Psoas muscle (tissue), 8 donors: Measurements from ENCODE around the gene ZNF639. TPM values are rescaled to one million over a fixed set of nuclear protein-coding genes. Genes with fewer than 3 reads are reported as not detected.

Experiments
- ATAC-seq, 4 donors: fragments of 200-7000 bp; cut with Tn5 transposase; one replicate each; pipeline ENCODE4 v1.9.1; 2020; ENCODE audit warnings: moderate library complexity in 3 of 4, mild to moderate bottlenecking in 2 of 4
- DNase-seq, 2 donors: peaks; one replicate each; pipeline ENCODE4 v3.0.0-alpha.2; 2020
- H3K27ac ChIP-seq: fragments of 200-600 bp; one replicate; pipeline ENCODE4 v1.8.0; 2022
- H3K27me3 ChIP-seq, 3 donors: fragments of 200-600 bp in 1 of 3; one replicate each; pipeline versions ENCODE4 v1.6.1 to v1.8.0; 2013 to 2022; ENCODE audit warnings: low read length in 2 of 3, mild to moderate bottlenecking in 2 of 3, moderate library complexity in 1 of 3; ENCODE audit not compliant: insufficient read depth in 3 of 3
- H3K36me3 ChIP-seq, 2 donors: fragments of 200-600 bp in 1 of 2; one replicate each; pipeline versions ENCODE4 v1.6.1 to v1.8.0; 2013 to 2022; ENCODE audit warnings: low read depth in 1 of 2, mild to moderate bottlenecking in 1 of 2, moderate library complexity in 1 of 2; ENCODE audit not compliant: insufficient read depth in 1 of 2
- H3K4me1 ChIP-seq: fragments of 200-600 bp; one replicate; pipeline ENCODE4 v1.8.0; 2022
- H3K4me3 ChIP-seq: fragments of 200-600 bp; one replicate; pipeline ENCODE4 v1.8.0; 2022; ENCODE audit warnings: mild to moderate bottlenecking
- H3K9me3 ChIP-seq: fragments of 200-600 bp; one replicate; pipeline ENCODE4 v1.8.0; 2022
- CTCF ChIP-seq: fragments of 200-600 bp; IDR thresholded peaks from one replicate; pipeline ENCODE4 v1.8.0; 2022; ENCODE audit warnings: antibody characterized with exemption
- WGBS, 3 donors: extraction: QIAGEN DNeasy Blood & Tissue Kit; methylation state at CpG; one replicate each; pipeline versions ENCODE4 v1.1.6 to v1.1.7; 2013; 5-methylcytosine and 5-hydroxymethylcytosine counted together
- intact Hi-C, 2 donors: fragments of 100-400 bp; cut with DNase I; formaldehyde crosslinking; loops; one replicate each; pipeline versions ENCODE4 v1.11.0 to v1.14.2; 2022
- polyA plus RNA-seq, 3 donors: library from polyadenylated mRNA; stranded (reverse); fragments of 200-250 nt; gene quantifications; one replicate each; pipeline ENCODE4 v1.2.3, GENCODE V29; 2013
- total RNA-seq, 4 donors: library from RNA; stranded (reverse); fragmentation: NEBNext Ultra II Directional in 2 of 4; extraction: Animal tissue kit (Norgen Biotek cat#: 25700) in 2 of 4; gene quantifications; one replicate each; pipeline versions ENCODE4 v1.2.1 to v1.2.4, GENCODE V29; 2021 to 2023
- donor health status: healthy with polysubstance abuse.
- donor health status: DM: no; HTN: no; CAD: no; lungs with moderate emphysema.
- donor health status: Bipolar disorder and iron deficiency.
- donor health status: healthy.
- donor health status: DM: yes; HTN: yes; CAD: no.
- donor health status: DM: no; HTN: no; CAD: no.
- donor health status: DM: no; HTN: no; CAD: no.
- donor health status: DM: yes; HTN: yes; CAD: no.

The ZNF639 gene
- total and polyA plus RNA-seq, 7 donors: 16.2 to 45.4 (median 27.0) TPM

- Histone ChIP-seq H3K9me3 (no peaks in the 10 kb centered on the region), H3K4me1 (peaks cover 13% of the 10 kb centered on the region), H3K27me3 (no peaks in the 10 kb centered on the region), H3K36me3 (peaks cover 0 to 31% of the 10 kb centered on the region in 2 donors), H3K27ac (peak overlapping the region; percentile 94), H3K4me3 (peak overlapping the region; percentile 99)
- intact Hi-C loops: loop anchor here (2.0 to 5.0 kb wide), 3 partner anchors 23 to 239 kb away; partner anchors contain the start of genes ACTL6A (in 1 of the 2), MFN1 (in 1 of the 2) and PIK3CA (in 1 of the 2)
- ATAC-seq (peak; percentile 59 to 78 (median 66)), DNase-seq (peak; percentile 80 to 87)
- 0 to 1% (median 0%) methylated on average over 62 to 81 of the region's 81 CpGs for WGBS, 3 donors
- no peak for TF ChIP-seq CTCF
These were observed 623 bp downstream of the ZNF639 start for GRCh38 chr3:179323197-179324110.

- no peak for DNase-seq
- 6 to 8% (median 6%) methylated on average over 8 of the region's 8 CpGs for WGBS, 3 donors
- Histone ChIP-seq H3K27me3 (no peaks in the 10 kb centered on the region), H3K27ac (peak overlapping the region; percentile 94), H3K9me3 (no peaks in the 10 kb centered on the region), H3K4me3 (peak overlapping the region; percentile 99), H3K36me3 (peaks cover 0 to 40% of the 10 kb centered on the region in 2 donors), H3K4me1 (peaks cover 13% of the 10 kb centered on the region)
- intact Hi-C loops: loop anchor here (5.0 kb wide), 2 partner anchors 177 to 238 kb away; partner anchors contain the start of genes ACTL6A (in 1 of the 2) and PIK3CA (in 1 of the 2)
- no peak for TF ChIP-seq CTCF
- no peak for ATAC-seq
These were observed 1.5 kb downstream of the ZNF639 start for GRCh38 chr3:179324270-179324754.

GRCh38 chr3:179330438-179330837 lies 7.6 kb downstream of the ZNF639 start:
- Histone ChIP-seq H3K4me1 (no peaks in the 10 kb centered on the region), H3K36me3 (peaks cover 2 to 95% of the 10 kb centered on the region in 2 donors), H3K27ac (no peak overlapping the region), H3K4me3 (no peak overlapping the region), H3K9me3 (no peaks in the 10 kb centered on the region), H3K27me3 (no peaks in the 10 kb centered on the region)
- TF ChIP-seq CTCF: no peak
- DNase-seq (no peak), ATAC-seq (no peak)
- 85 to 100% (median 90%) methylated on average over 1 of the region's 1 CpG for WGBS, 3 donors
- intact Hi-C loops: no loop called here

GRCh38 chr3:179332240-179332639 lies 9.4 kb downstream of the ZNF639 start:
- 97 to 98% (median 97%) methylated on average over 4 of the region's 4 CpGs for WGBS, 3 donors
- Histone ChIP-seq H3K36me3 (peaks cover 2 to 98% of the 10 kb centered on the region in 2 donors), H3K27me3 (no peaks in the 10 kb centered on the region), H3K9me3 (no peaks in the 10 kb centered on the region), H3K4me1 (no peaks in the 10 kb centered on the region), H3K27ac (no peak overlapping the region), H3K4me3 (no peak overlapping the region)
- DNase-seq (no peak), ATAC-seq (no peak)
- TF ChIP-seq CTCF: no peak
- intact Hi-C loops: no loop called here
